ENCODE results near the gene KLK10. TPM values are rescaled to one million over a fixed set of nuclear protein-coding genes. Genes with fewer than 3 reads are reported as not detected.

Gene KLK10
- polyA plus RNA-seq, 1 donor (not counting 4 experiments of a cell fraction or from before 2014, with no cell fraction given), result 56.3 TPM

DNA sequence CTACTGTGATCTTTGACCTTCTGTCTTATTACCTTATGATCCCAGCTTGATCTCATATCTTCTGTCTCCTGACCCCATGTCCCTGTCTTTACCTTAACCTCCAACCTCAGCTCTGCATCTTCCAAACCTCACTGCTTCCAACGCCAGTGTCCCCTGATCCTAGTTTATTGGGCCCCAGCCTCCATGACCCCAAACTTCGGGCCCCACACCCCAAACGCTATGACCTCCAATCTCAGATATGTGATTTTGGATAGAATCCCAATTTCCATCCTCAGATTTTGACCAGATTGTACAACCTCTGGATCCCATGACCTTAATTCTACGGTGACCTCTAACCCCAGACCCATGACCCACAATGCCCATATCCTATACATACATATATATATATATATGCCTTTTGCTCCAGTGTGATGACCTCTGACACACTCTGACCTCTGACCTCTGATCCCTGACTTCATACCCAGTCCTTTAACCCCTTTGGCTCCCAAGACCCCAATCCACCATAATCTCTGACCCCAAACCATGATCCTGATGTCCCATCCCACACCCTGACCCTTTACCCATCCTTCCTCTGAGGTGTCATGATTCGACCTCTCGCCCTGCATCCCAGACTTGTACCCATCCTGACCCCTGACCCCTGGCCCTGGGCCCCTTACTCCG is 11.8 kb upstream of the KLK10 start:
- no peak for FAIRE-seq
- no peaks in the 10 kb centered on the region for H3K9me3 ChIP-seq (ENCODE audit: control insufficient read depth, low read depth, low read length)
- H3K4me1 ChIP-seq (ENCODE audit: control insufficient read depth, extremely low read depth, insufficient read depth, low read length), result peaks cover 12% of the 10 kb centered on the region
- H4K20me1 ChIP-seq (ENCODE audit: control insufficient read depth, extremely low read depth, insufficient read depth, low read length), result no peaks in the 10 kb centered on the region
- DNase-seq (ENCODE audit: low read depth, low spot score), result no peak
- no peak overlapping the region for H3K4me3 ChIP-seq (ENCODE audit: control insufficient read depth in 2 of 3, extremely low read depth in 1 of 3, insufficient read depth in 2 of 3, low read depth in 1 of 3, low read length in 3 of 3)
- TF ChIP-seq, protein P1, sequence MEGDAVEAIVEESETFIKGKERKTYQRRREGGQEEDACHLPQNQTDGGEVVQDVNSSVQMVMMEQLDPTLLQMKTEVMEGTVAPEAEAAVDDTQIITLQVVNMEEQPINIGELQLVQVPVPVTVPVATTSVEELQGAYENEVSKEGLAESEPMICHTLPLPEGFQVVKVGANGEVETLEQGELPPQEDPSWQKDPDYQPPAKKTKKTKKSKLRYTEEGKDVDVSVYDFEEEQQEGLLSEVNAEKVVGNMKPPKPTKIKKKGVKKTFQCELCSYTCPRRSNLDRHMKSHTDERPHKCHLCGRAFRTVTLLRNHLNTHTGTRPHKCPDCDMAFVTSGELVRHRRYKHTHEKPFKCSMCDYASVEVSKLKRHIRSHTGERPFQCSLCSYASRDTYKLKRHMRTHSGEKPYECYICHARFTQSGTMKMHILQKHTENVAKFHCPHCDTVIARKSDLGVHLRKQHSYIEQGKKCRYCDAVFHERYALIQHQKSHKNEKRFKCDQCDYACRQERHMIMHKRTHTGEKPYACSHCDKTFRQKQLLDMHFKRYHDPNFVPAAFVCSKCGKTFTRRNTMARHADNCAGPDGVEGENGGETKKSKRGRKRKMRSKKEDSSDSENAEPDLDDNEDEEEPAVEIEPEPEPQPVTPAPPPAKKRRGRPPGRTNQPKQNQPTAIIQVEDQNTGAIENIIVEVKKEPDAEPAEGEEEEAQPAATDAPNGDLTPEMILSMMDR (optimal IDR thresholded peaks at IDR 0.05 in 1 of 3, IDR thresholded peaks at IDR 0.05 in 1 of 3, conservative IDR thresholded peaks at IDR 0.05 in 1 of 3; ENCODE audit: extremely low read depth in 1 of 3, insufficient read depth in 2 of 3, low read length in 3 of 3), result no peak
- TF ChIP-seq EZH2 (IDR thresholded peaks at IDR 0.05; ENCODE audit: low read length), result no peak
- dilution Hi-C loops (cut with MboI; ENCODE audit: extremely low pct_ligation_motif_present, low sequenced_read_pairs), result no loop called here
- peaks cover 3% of the 10 kb centered on the region for H3K27me3 ChIP-seq (ENCODE audit: control insufficient read depth, extremely low read depth, insufficient read depth, low read length)
- H3K9me1 ChIP-seq (ENCODE audit: control insufficient read depth, extremely low read depth, insufficient read depth, low read length), result no peaks in the 10 kb centered on the region
- no peak overlapping the region for H3K27ac ChIP-seq (ENCODE audit: control insufficient read depth, insufficient read depth, low read length)
- H3K4me2 ChIP-seq (ENCODE audit: control insufficient read depth, extremely low read depth, insufficient read depth, low read depth, low read length), result no peak overlapping the region
- H3K36me3 ChIP-seq (ENCODE audit: control insufficient read depth in 2 of 2, extremely low read depth in 1 of 2, insufficient read depth in 2 of 2, low read length in 2 of 2), result no peaks in the 10 kb centered on the region
- H2AFZ ChIP-seq (ENCODE audit: control insufficient read depth, low read length), result no peak overlapping the region
- no peaks in the 10 kb centered on the region for H3K79me2 ChIP-seq (ENCODE audit: control insufficient read depth, insufficient read depth, low read length)
- H3K9ac ChIP-seq (ENCODE audit: control insufficient read depth, extremely low read depth, insufficient read depth, low read length), result no peak overlapping the region

DNA sequence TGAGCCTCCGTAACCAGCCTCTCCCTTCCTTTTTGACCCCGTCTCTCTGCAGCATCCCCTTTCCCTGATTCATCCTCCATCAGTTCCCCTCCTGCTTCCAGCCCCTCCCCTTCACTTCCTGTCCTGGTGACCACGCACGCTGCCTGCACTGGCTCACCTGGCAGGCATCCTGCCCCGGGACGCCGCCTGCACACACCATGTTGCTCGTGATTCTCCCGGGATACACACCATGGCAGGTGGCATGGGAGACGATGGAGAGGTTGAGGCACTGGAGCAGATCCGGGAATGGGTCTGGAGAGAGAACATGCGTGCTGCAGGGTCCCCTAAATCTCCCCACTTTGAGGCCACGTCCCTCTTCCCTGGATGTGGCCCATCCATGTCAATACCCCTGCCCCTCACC is 11.1 kb upstream of the KLK10 start:
- Histone ChIP-seq H4K20me1 (ENCODE audit: control insufficient read depth, extremely low read depth, insufficient read depth, low read length) (no peaks in the 10 kb centered on the region), H3K4me1 (ENCODE audit: control insufficient read depth, extremely low read depth, insufficient read depth, low read length) (peaks cover 18% of the 10 kb centered on the region), H3K36me3 (ENCODE audit: control insufficient read depth in 2 of 2, extremely low read depth in 1 of 2, insufficient read depth in 2 of 2, low read length in 2 of 2) (no peaks in the 10 kb centered on the region), H3K9me3 (ENCODE audit: control insufficient read depth, low read depth, low read length) (no peaks in the 10 kb centered on the region), H3K9ac (ENCODE audit: control insufficient read depth, extremely low read depth, insufficient read depth, low read length) (no peak overlapping the region), H3K27ac (ENCODE audit: control insufficient read depth, insufficient read depth, low read length) (no peak overlapping the region), H3K79me2 (ENCODE audit: control insufficient read depth, insufficient read depth, low read length) (no peaks in the 10 kb centered on the region), H3K4me2 (ENCODE audit: control insufficient read depth, extremely low read depth, insufficient read depth, low read depth, low read length) (no peak overlapping the region), H3K9me1 (ENCODE audit: control insufficient read depth, extremely low read depth, insufficient read depth, low read length) (no peaks in the 10 kb centered on the region), H2AFZ (ENCODE audit: control insufficient read depth, low read length) (no peak overlapping the region), H3K27me3 (ENCODE audit: control insufficient read depth, extremely low read depth, insufficient read depth, low read length) (peaks cover 9% of the 10 kb centered on the region), H3K4me3 (ENCODE audit: control insufficient read depth in 2 of 3, extremely low read depth in 1 of 3, insufficient read depth in 2 of 3, low read depth in 1 of 3, low read length in 3 of 3) (no peak overlapping the region)
- no peak for TF ChIP-seq EZH2 (IDR thresholded peaks at IDR 0.05; ENCODE audit: low read length)
- TF ChIP-seq, protein P1 (optimal IDR thresholded peaks at IDR 0.05 in 1 of 3, IDR thresholded peaks at IDR 0.05 in 1 of 3, conservative IDR thresholded peaks at IDR 0.05 in 1 of 3; ENCODE audit: extremely low read depth in 1 of 3, insufficient read depth in 2 of 3, low read length in 3 of 3), result no peak
- dilution Hi-C loops (cut with MboI; ENCODE audit: extremely low pct_ligation_motif_present, low sequenced_read_pairs), result no loop called here
- DNase-seq (ENCODE audit: low read depth, low spot score) (no peak), FAIRE-seq (no peak)
